Endometrial microvascular endothelial cells (primary cell): ENCODE results near the gene FBXL22. TPM values are rescaled to one million over a fixed set of nuclear protein-coding genes. Genes with fewer than 3 reads are reported as not detected.

Experiments
- total RNA-seq: library from RNA; depleted of rRNA; stranded (reverse); fragments of >200 nt; gene quantifications from one replicate; pipeline ENCODE4 v1.2.3, GENCODE V29; 2015; ENCODE audit errors: inconsistent ontology term

The FBXL22 gene
- total RNA-seq, 1 donor from 2014 or later = not detected

Other genes starting within 250 kb of the FBXL22 start
- gene CA12, start 215.5 kb upstream of the FBXL22 start, total RNA-seq = 1.3 TPM
- 35.1 TPM for gene USP3, start 92.8 kb upstream of the FBXL22 start, total RNA-seq
- 51.1 TPM for gene HERC1, start 236.6 kb downstream of the FBXL22 start, total RNA-seq